Loucy (cell line): ENCODE data around the gene NELFCD.

ENCODE experiments used
- EZH2phosphoT487 ChIP-seq: fragments of 200-600 bp; IDR thresholded peaks from 2 replicates; pipeline ENCODE4 v1.6.1; 2018; ENCODE audit warnings: antibody characterized with exemption, mild to moderate bottlenecking, moderate library complexity, borderline replicate concordance
- TF ChIP-seq, protein P1 (sequence below): fragments of 200-600 bp; sonication (generic); conservative IDR thresholded peaks from 2 replicates; pipeline ENCODE4 v1.5.1; 2014; ENCODE audit warnings: mild to moderate bottlenecking, antibody characterized with exemption, low read length

DNA sequence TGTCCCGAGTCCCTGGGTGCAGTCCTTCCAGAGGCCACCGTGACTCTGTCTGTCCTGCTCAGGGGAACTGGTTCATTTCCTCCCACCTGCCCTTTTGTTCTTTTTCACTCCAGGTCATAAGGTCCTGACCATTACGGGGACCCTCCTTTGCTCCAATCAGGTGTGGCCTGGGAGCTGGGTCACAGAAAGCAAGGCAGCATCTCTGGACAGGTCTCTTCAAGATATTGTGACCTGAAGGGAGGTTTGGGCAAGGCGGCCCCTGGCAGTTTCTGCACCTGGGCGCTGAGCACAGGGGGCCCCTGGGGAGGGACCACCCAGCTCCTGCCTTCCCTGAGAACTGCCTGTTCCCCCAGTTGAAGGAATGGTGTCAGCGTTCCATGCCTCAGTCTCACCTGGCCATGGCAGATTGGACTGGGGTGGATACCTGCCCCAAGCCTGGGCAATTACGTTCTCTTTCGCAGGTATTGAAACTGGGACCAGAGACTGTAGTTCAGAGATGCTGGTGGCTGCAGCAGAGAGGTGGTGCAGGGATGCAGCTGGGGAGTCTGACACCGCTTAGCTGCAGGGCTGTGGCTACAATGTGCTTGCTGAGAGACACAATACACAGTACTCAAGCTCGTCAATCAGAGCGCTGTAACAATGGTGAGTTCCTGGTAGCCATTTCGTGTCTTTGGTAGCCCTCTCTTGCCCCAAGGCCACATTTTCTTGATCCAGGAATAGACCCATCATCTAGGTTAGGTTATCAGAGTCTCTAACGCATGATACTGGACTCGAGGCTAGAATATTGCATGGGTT lies 15.6 kb upstream of the NELFCD start:
- TF ChIP-seq EZH2phosphoT487 = no peak
- TF ChIP-seq, protein P1, sequence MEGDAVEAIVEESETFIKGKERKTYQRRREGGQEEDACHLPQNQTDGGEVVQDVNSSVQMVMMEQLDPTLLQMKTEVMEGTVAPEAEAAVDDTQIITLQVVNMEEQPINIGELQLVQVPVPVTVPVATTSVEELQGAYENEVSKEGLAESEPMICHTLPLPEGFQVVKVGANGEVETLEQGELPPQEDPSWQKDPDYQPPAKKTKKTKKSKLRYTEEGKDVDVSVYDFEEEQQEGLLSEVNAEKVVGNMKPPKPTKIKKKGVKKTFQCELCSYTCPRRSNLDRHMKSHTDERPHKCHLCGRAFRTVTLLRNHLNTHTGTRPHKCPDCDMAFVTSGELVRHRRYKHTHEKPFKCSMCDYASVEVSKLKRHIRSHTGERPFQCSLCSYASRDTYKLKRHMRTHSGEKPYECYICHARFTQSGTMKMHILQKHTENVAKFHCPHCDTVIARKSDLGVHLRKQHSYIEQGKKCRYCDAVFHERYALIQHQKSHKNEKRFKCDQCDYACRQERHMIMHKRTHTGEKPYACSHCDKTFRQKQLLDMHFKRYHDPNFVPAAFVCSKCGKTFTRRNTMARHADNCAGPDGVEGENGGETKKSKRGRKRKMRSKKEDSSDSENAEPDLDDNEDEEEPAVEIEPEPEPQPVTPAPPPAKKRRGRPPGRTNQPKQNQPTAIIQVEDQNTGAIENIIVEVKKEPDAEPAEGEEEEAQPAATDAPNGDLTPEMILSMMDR = no peak
